B cell (primary cell): ENCODE data around the gene CNRIP1. TPM values are rescaled to one million over a fixed set of nuclear protein-coding genes. Genes with fewer than 3 reads are reported as not detected.

Source experiments
- ATAC-seq: fragments of 200-7000 bp; cut with Tn5 transposase; one replicate; pipeline ENCODE4 v1.10.0; 2021; ENCODE audit warnings: low read depth, mild to moderate bottlenecking, moderate number of reproducible peaks, moderate library complexity
- CTCF ChIA-PET: fragments of 350-600 bp; sonication (Branson Sonifier 250); formaldehyde crosslinking; loops from one replicate; lab custom pipeline; 2021; ENCODE audit warnings: antibody characterized with exemption, inconsistent platforms; lab: Charles Lee
- POLR2A ChIA-PET: fragments of 350-600 bp; sonication (Branson Sonifier 250); formaldehyde crosslinking; loops from one replicate; lab custom pipeline; 2021; ENCODE audit warnings: antibody characterized with exemption; lab: Charles Lee
- DNase-seq: peaks from one replicate; pipeline ENCODE4 v3.0.0; 2013
- H2AFZ ChIP-seq: 2 replicates; pipeline ENCODE4 v1.6.1; 2012; ENCODE audit warnings: mild to moderate bottlenecking, low read depth, low read length; ENCODE audit not compliant: insufficient read depth, poor library complexity, severe bottlenecking
- H3K27ac ChIP-seq, 2 donors: 1 replicate in 1 of 2; 2 replicates in 1 of 2; pipeline ENCODE4 v1.5.1; 2012 to 2013; ENCODE audit warnings: low read length in 2 of 2, mild to moderate bottlenecking in 2 of 2, moderate library complexity in 1 of 2
- H3K27me3 ChIP-seq, 4 experiments: fragments of 200-600 bp in 1 of 4; sonication (generic) in 1 of 4; replicated peaks in 1 of 4; 1 replicate in 2 of 4; 2 replicates in 2 of 4; pipeline versions ENCODE4 v1.6.1 to v1.7.0; 2013 to 2016; ENCODE audit warnings: low read length in 3 of 4, mild to moderate bottlenecking in 2 of 4, mixed read lengths in 1 of 4, moderate library complexity in 1 of 4; ENCODE audit not compliant: insufficient read depth in 4 of 4, control insufficient read depth in 3 of 4; ENCODE audit errors: control extremely low read depth in 1 of 4
- H3K36me3 ChIP-seq, 2 experiments: replicated peaks in 1 of 2; 1 replicate in 1 of 2; 2 replicates in 1 of 2; pipeline versions ENCODE4 v1.6.1 to v1.7.1; 2013; ENCODE audit warnings: low read length in 1 of 2; ENCODE audit not compliant: insufficient read depth in 2 of 2, control insufficient read depth in 1 of 2; ENCODE audit errors: control extremely low read depth in 1 of 2, extremely low read depth in 1 of 2
- H3K4me1 ChIP-seq, 2 donors: fragments of 200-600 bp in 1 of 2; sonication (generic) in 1 of 2; 1 replicate in 1 of 2; 2 replicates in 1 of 2; pipeline versions ENCODE4 v1.5.1 to v1.6.1; 2013 to 2017; ENCODE audit warnings: low read length in 2 of 2; ENCODE audit not compliant: control insufficient read depth in 2 of 2, insufficient read depth in 2 of 2
- H3K4me2 ChIP-seq: replicated peaks from 2 replicates; pipeline ENCODE3; 2012; ENCODE audit warnings: mild to moderate bottlenecking, low read depth, low read length; ENCODE audit not compliant: poor library complexity, severe bottlenecking
- H3K4me3 ChIP-seq, 5 experiments: fragments of 200-600 bp in 1 of 5; sonication (generic) in 1 of 5; 1 replicate in 3 of 5; 2 replicates in 2 of 5; pipeline versions ENCODE4 v1.5.1 to v1.7.0; 2011 to 2016; ENCODE audit warnings: low read length in 4 of 5, mild to moderate bottlenecking in 4 of 5, low read depth in 2 of 5, control low read depth in 1 of 5, moderate library complexity in 1 of 5; ENCODE audit not compliant: insufficient read depth in 1 of 5; ENCODE audit errors: control extremely low read depth in 1 of 5, extremely low read depth in 1 of 5
- H3K79me2 ChIP-seq: fragments of 200-600 bp; sonication (generic); one replicate; pipeline ENCODE4 v1.6.0; 2016; ENCODE audit warnings: low read length; ENCODE audit not compliant: control insufficient read depth, insufficient read depth
- H3K9ac ChIP-seq: fragments of 200-600 bp; sonication (generic); 2 replicates; pipeline ENCODE4 v1.6.1; 2017; ENCODE audit warnings: mild to moderate bottlenecking, low read length, moderate library complexity
- H3K9me3 ChIP-seq, 3 donors: one replicate each; pipeline versions ENCODE4 v1.6.1 to v1.7.1; 2013; ENCODE audit warnings: low read length in 2 of 3; ENCODE audit not compliant: control insufficient read depth in 2 of 3, insufficient read depth in 1 of 3; ENCODE audit errors: control extremely low read depth in 1 of 3
- H4K20me1 ChIP-seq: 2 replicates; pipeline ENCODE4 v1.6.0; 2012; ENCODE audit warnings: mild to moderate bottlenecking, low read length; ENCODE audit not compliant: insufficient read depth, control insufficient read depth, poor library complexity, severe bottlenecking
- H3K27ac Mint-ChIP-seq: one replicate; pipeline ENCODE4 v1.8.0; 2021; ENCODE audit warnings: mixed read lengths
- H3K27me3 Mint-ChIP-seq: one replicate; pipeline ENCODE4 v1.8.0; 2021; ENCODE audit warnings: mixed read lengths
- H3K4me1 Mint-ChIP-seq: one replicate; pipeline ENCODE4 v1.8.0; 2021; ENCODE audit warnings: mixed read lengths
- H3K4me3 Mint-ChIP-seq: one replicate; pipeline ENCODE4 v1.8.0; 2021; ENCODE audit warnings: mixed read lengths
- H3K9me3 Mint-ChIP-seq: one replicate; pipeline ENCODE4 v1.8.0; 2022; ENCODE audit warnings: mixed read lengths; ENCODE audit not compliant: insufficient read depth
- CTCF ChIP-seq: fragments of 200-600 bp; IDR thresholded peaks from one replicate; pipeline ENCODE4 v1.8.0; 2022; ENCODE audit warnings: antibody characterized with exemption, mild to moderate bottlenecking
- EZH2 ChIP-seq: IDR thresholded peaks from 2 replicates; pipeline ENCODE4 v1.6.1; 2012; ENCODE audit warnings: borderline replicate concordance, low read depth, mild to moderate bottlenecking, moderate library complexity, low read length; ENCODE audit not compliant: insufficient read depth, poor library complexity, severe bottlenecking
- WGBS: methylation state at CpG from one replicate; pipeline ENCODE4 v1.1.5; 2013; ENCODE audit warnings: missing lambda C conversion rate; ENCODE audit not compliant: insufficient coverage; 5-methylcytosine and 5-hydroxymethylcytosine counted together
- intact Hi-C: fragments of 100-400 bp; cut with micrococcal nuclease; formaldehyde crosslinking; loops from one replicate; pipeline ENCODE4 v1.10.0; 2022
- polyA plus RNA-seq: library from polyadenylated mRNA; depleted of rRNA; stranded (reverse); fragments of >200 nt; gene quantifications from 2 replicates; pipeline ENCODE4 v1.2.3, GENCODE V29; 2012
- total RNA-seq, 2 donors: library from RNA; stranded (reverse); fragments of 120-200 nt in 1 of 2; gene quantifications; 1 replicate in 1 of 2; 2 replicates in 1 of 2; pipeline versions ENCODE4 v1.2.3 to v1.2.4, GENCODE V29; 2013 to 2022

The CNRIP1 gene
- total and polyA plus RNA-seq, 2 donors (not counting 1 experiment from before 2014, with no cell fraction given), result not detected

DNA sequence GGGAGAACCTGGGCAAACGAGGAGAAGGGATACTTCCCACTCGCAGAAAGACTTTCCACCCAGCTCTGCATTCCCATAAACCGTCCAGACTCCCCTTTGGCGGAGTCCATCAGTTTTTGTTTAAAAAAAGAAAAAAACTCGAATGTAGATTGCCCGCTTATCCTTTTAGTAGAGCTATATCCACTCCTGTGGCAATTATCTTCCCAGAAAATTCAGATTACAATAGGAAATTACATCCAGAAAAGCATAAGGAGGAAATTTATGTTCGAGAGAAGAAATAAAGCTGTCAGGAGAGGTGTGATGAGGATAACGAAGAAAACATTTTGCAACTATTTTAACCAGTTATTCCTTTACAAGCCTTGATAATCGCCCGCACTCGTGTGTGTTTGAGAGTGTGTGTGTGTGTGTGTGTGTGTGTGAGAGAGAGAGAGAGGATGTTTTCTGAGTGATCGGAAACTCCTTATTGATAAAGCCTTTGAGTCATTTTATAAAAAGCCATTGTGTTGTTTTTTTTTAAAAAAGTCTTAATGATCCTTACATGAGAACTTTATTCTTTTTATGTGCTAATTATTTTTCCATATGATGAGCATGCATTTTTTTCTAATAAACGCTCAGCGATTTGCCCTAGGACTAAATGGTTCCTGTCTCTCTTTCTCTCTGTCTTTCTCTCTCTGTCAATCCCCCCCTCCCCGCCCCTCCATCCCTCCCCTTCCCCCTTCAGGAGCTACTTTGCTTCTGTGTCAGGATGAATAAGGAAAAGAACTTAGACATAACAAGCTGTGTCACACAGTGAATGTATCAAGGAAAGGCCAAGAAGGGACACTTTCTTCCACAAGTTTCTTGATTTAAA, 66.3 kb downstream of the CNRIP1 start:
- DNase-seq (peak; percentile 68), ATAC-seq (no peak)
- Histone ChIP-seq H3K9ac (peak overlapping the region; percentile 97), H4K20me1 (peaks cover 7% of the 10 kb centered on the region), H3K79me2 (peaks cover 50% of the 10 kb centered on the region), H3K36me3 (peaks cover 0 to 2% of the 10 kb centered on the region in 2 experiments), H3K27ac (peak overlapping the region; percentile 91 to 92), H3K4me3 (peak overlapping the region; percentile 77 to 97 (median 95)), H3K4me1 (peaks cover 17 to 34% of the 10 kb centered on the region in 2 donors), H3K9me3 (no peaks in the 10 kb centered on the region), H3K4me2 (peak overlapping the region; percentile 96), H2AFZ (peak overlapping the region; percentile 86), H3K27me3 (no peaks in the 10 kb centered on the region)
- POLR2A ChIA-PET, result interaction anchor here (0.6 to 2.3 kb wide), 4 partner anchors 25 to 573 kb away, joined by 3 to 14 read pairs (median 4); partner anchors contain the start of genes APLF, FBXO48 and PNO1
- H3K9me3 Mint-ChIP-seq, result no peaks in the 10 kb centered on the region
- peak overlapping the region; percentile 99 for H3K27ac Mint-ChIP-seq
- WGBS, result 0% methylated on average over 2 of the region's 15 CpGs
- no peaks in the 10 kb centered on the region for H3K27me3 Mint-ChIP-seq
- peak overlapping the region; percentile 98 for H3K4me3 Mint-ChIP-seq
- no peak for TF ChIP-seq EZH2
- no peak for TF ChIP-seq CTCF
- CTCF ChIA-PET, result interaction anchor here (0.9 to 4.0 kb wide), 8 partner anchors 22 to 187 kb away, joined by 3 to 19 read pairs (median 10); partner anchors contain the start of gene PNO1
- intact Hi-C loops, result loop anchor here (2.0 to 10.0 kb wide), 2 partner anchors 191 to 531 kb away; partner anchors contain the start of gene C1D
- peaks cover 36% of the 10 kb centered on the region for H3K4me1 Mint-ChIP-seq
